Stimulated activated CD8-positive, alpha-beta memory T cell treated with anti-CD3 and anti-CD28 coated beads, Interleukin-2, amount 100 ng/mL, for 1 hour (primary cell): ENCODE measurements around the gene LGALS9B.
"Not testable (repeated sequence)": the region's sequence is repeated elsewhere in the genome, so short reads cannot be mapped to it uniquely, and the experiment has no call there.

Experiments used
- DNase-seq, 2 donors: peaks; one replicate each; pipeline ENCODE4 v3.0.0-alpha.2; 2020; ENCODE audit warnings: low read depth in 2 of 2

The LGALS9B gene

DNA sequence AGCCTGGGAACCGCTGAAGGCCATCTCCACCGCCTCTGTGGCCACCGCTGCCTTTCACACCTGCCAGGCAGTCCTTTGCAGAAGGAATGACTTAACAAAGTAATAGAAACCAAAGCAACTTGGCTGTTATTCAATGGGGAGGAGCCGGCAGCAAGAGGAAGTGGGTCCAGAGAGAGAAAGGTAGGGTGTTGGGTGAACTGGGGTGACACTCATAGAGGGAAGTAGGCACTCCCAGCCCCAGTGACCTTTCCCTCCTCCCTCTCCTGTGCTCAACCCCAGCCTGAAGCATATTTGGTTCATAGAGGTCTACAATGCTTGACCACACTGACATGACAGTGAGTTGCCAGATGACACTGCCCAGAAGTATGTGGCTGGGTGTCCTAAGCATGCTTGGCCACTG, at the start of gene LGALS9B:
Gene LGALS9B, minus strand, starts transcription at position 93 of the 400 bp plus-strand sequence. Its CDS starts 69 bp downstream, at position 24.
- DNase-seq, result not testable (repeated sequence)

DNA sequence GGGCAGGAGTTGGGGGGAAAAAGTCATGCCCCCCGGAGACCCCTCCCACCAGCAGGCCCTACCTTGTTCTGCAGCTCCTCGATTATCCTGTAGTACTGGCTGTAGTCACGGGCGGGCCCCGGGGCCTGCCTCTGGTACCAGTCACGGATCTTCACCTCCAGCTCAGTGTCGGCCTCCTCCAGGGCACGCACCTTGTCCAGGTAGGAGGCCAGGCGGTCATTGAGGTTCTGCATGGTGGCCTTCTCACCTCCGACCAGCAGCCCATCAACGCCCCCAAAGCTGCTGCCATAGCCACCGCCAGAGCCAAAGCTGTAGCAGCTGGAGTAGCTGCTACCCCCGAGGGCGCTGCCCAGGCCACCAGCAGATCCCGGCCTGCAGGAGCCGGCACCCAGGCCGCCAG, 49.6 kb upstream of the LGALS9B start:
- not testable (repeated sequence) for DNase-seq

DNA sequence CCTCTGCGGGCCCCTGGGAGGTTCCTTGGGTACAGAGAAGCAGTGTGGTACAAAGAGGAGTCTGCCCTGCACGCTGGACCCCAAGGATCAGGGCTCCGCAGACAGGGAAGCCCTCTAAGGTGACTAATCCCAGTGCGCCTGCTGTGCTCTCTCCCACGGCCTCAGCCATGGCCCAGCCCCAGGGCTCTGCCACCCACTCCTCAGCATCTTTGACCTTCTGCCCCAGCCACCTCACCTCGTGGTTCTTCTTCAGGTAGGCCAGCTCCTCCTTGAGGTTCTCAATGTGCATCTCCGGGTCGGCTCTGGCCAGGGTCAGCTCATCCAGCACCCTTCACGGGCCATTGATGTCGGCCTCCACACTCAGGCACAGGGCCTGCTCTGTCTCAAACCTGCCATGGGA, 47.8 kb upstream of the LGALS9B start:
- not testable (repeated sequence) for DNase-seq

- DNase-seq, result not testable (repeated sequence)
Measured at GRCh38 chr17:20513539-20513938, 46.2 kb upstream of the LGALS9B start.

DNA sequence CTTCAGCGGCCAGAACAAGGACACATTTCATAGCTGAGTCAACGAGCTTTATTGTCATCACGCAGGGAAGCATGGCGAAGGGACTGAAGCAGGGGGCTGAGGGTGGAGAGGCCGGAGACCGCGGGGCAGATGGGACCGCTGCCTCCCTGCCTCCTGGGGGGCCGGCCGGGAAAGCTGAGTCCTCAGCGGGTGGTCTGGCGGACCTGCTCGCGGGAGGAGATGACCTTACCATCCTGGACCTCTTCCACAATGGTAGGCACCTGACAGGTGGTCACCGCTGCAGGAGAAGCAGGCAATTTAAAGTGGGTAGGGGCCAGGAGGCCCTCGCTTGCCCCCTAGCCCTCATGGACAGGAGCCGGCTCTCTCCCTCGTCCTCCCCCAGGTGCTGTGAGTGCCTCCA, 45.0 kb upstream of the LGALS9B start:
- not testable (repeated sequence) for DNase-seq

GRCh38 chr17:20511778-20512177, 44.4 kb upstream of the LGALS9B start:
- DNase-seq, result not testable (repeated sequence)

DNA sequence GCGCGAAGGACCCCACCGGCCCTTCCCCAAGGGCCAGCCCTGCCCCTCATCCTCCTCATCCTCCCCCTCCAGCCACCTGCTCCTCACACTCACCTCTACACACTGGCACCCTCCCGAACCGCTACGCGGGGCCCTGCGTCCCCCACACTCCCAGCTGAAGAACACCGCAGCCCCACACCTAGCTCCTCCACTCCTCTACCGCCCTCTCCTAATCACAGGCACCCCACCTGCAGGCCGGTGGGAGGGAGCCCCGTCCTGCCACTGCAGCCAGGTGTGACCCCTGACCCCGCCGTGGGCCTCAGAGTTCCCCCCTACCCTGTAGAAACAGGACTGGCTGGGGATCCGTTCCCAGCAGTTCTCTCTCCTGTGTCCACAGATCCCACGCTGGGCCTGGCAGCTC, 38.0 kb upstream of the LGALS9B start:
- not testable (repeated sequence) for DNase-seq

GRCh38 chr17:20504388-20505066, 37.2 kb upstream of the LGALS9B start:
- not testable (repeated sequence) for DNase-seq

DNA sequence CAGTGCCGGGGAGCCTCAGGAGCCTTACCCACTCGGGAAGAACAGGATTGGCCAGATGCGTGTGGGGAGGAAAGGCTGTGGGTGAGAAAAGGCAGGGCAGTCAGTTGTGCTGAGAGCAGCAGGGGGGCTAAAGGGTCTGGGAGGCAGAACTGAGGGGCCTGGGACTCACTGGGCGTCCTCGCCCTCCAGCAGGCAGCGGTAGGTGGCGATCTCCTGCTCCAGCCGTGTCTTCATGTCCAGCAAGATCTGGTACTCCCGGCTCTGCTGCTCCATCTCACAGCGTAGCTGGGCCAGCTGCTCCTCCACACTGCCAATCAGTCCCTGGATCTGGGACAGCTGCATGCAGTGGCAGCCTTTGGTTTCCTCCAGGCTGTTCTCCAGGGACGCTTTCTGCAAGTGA, 34.6 kb upstream of the LGALS9B start:
- DNase-seq, result not testable (repeated sequence)

DNA sequence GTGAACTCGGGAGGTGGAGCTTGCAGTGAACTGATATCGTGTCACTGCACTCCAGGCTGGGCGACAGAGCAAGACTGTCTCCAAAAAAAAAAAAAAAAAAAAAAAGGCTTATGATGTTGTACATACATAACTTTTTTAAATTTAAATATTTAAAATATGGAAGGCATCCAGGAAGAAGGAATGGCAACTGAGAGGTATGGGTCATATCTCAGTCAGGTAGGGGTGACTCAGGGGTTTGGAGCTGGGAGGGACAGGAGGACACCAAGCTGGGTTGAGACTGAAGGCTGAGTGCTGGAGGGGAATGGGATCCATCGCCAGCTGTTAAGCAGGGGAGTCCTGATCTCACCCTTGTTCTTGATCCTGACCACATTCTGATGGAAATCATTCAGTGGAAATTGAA, 33.0 kb upstream of the LGALS9B start:
- not testable (repeated sequence) for DNase-seq

GRCh38 chr17:20495420-20495819, 28.1 kb upstream of the LGALS9B start:
- DNase-seq, result not testable (repeated sequence)

GRCh38 chr17:20494735-20495134, 27.4 kb upstream of the LGALS9B start:
- not testable (repeated sequence) for DNase-seq

- DNase-seq, result not testable (repeated sequence)
Measured at GRCh38 chr17:20494147-20494546, 26.8 kb upstream of the LGALS9B start.

DNA sequence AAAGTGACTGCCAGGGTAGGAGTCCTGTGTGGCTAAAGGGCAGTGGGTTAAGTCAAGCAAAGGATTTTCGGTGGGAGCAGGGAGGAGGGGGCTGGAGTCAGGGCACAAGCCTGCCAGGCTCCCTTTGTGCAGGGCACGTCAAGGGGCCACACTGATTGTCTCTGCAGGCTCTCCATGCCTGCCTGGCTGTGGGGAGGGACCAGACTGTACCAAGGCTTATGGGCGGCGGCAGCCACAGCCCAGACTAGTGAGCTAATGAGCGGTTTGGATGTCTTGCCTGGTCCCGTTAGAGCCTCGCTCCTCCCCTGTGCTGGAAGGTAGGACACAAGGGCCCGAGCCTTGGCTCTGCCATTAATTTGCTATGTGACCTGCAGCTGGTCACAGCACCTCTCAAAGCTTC, 25.6 kb upstream of the LGALS9B start:
- not testable (repeated sequence) for DNase-seq

DNA sequence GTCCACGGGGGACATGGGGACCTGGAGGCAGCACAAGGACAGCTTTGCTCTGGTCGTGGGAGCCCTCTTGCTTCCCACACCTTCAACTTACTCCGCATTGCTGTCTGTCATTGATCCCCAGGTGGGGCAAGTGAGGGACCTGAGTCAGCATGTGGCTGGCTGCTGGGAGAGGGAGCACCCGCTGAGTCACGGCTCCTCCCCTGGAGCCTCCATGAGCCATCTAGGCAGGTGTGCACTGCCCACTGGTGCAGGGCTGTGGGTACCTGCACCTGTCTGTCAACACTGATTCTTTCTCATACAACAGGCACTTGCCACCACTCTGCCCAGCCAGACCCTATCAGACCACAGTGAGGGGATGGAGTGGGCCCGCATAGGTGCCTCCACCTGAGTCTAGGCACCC, 24.8 kb upstream of the LGALS9B start:
- not testable (repeated sequence) for DNase-seq

DNA sequence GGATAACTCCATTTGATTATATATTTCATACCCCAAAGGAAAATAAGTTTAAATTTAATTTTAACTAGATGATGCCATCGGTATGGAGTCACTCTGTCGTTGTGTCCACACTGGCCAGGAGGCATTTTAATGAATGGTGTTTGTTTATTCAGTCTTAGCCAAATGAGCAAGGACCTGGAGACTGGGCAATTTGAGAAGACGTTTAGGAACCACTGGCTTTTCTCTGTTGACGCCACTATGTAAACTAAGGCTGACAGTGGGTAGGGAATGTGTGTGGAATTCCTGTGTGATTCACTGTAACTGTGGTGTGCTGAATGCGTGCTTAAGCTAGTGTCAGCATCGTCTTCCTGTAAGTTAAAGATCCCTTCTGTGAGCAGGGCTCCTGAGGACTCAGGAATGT, 17.6 kb upstream of the LGALS9B start:
- DNase-seq, result not testable (repeated sequence)

GRCh38 chr17:20479889-20480591, 12.7 kb upstream of the LGALS9B start:
- DNase-seq, result not testable (repeated sequence)

- not testable (repeated sequence) for DNase-seq
Measured at GRCh38 chr17:20477398-20478071, 10.2 kb upstream of the LGALS9B start.

- DNase-seq, result not testable (repeated sequence)
Measured at GRCh38 chr17:20475137-20475831, 7.9 kb upstream of the LGALS9B start.

- DNase-seq, result not testable (repeated sequence)
Measured at GRCh38 chr17:20474081-20474480, 6.7 kb upstream of the LGALS9B start.

DNA sequence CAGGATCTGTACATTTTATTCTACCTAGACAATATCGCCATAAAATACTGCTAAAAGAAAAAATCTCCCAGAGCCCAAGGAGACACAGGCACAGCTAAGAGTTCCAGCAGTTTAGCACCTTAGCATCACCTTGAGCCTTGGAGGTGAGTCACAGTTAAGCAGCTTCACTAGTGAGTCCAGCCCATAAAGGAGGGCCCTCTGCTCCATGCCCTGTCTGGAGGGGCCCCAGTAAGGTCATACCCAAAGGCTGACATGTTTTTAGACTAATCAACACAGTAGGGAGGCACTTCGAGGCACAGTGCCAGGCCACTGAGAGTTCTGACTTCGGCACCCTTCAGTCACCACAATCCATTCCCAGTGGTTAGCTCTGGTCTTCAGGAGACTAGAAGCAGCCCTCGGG, 2.6 kb upstream of the LGALS9B start:
- DNase-seq, result not testable (repeated sequence)

- not testable (repeated sequence) for DNase-seq
Measured at GRCh38 chr17:20469107-20469506, 1.8 kb upstream of the LGALS9B start.
